ENCODE measurements around the gene TRIO.

- TF ChIP-seq, protein P1, sequence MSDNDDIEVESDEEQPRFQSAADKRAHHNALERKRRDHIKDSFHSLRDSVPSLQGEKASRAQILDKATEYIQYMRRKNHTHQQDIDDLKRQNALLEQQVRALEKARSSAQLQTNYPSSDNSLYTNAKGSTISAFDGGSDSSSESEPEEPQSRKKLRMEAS (IDR thresholded peaks at IDR 0.05; ENCODE audit: low read depth, low read length): no peak
- TF ChIP-seq RBBP5 (conservative IDR thresholded peaks at IDR 0.05) (no peak), NR2C2 (IDR thresholded peaks at IDR 0.05; ENCODE audit: borderline replicate concordance, control insufficient read depth, insufficient read length, low read depth) (no peak), EP300 (IDR thresholded peaks at IDR 0.05; ENCODE audit: borderline replicate concordance in 1 of 2, control insufficient read depth in 1 of 2, low read depth in 2 of 2, low read length in 2 of 2) (no peak)
- TF ChIP-seq, protein P2, sequence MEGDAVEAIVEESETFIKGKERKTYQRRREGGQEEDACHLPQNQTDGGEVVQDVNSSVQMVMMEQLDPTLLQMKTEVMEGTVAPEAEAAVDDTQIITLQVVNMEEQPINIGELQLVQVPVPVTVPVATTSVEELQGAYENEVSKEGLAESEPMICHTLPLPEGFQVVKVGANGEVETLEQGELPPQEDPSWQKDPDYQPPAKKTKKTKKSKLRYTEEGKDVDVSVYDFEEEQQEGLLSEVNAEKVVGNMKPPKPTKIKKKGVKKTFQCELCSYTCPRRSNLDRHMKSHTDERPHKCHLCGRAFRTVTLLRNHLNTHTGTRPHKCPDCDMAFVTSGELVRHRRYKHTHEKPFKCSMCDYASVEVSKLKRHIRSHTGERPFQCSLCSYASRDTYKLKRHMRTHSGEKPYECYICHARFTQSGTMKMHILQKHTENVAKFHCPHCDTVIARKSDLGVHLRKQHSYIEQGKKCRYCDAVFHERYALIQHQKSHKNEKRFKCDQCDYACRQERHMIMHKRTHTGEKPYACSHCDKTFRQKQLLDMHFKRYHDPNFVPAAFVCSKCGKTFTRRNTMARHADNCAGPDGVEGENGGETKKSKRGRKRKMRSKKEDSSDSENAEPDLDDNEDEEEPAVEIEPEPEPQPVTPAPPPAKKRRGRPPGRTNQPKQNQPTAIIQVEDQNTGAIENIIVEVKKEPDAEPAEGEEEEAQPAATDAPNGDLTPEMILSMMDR (IDR thresholded peaks at IDR 0.05 in 2 of 3, conservative IDR thresholded peaks at IDR 0.05 in 1 of 3; ENCODE audit: control insufficient read depth in 2 of 3, extremely low read depth in 1 of 3, insufficient read depth in 1 of 3, low read depth in 3 of 3, low read length in 3 of 3): no peak
Observed at GRCh38 chr5:14504332-14504727, 361.2 kb downstream of the TRIO start.
